Natural killer cell (primary cell): ENCODE data around the gene CRIP1. TPM values are rescaled to one million over a fixed set of nuclear protein-coding genes. Genes with fewer than 3 reads are reported as not detected.

ENCODE experiments used
- ATAC-seq, 3 donors: fragments of 150-1000 bp in 2 of 3; fragments of 200-7000 bp in 1 of 3; cut with Tn5 transposase; 1 replicate in 1 of 3; 2 replicates in 2 of 3; pipeline ENCODE4 v1.10.0; 2021; ENCODE audit warnings: mild to moderate bottlenecking in 2 of 3, moderate library complexity in 2 of 3
- DNase-seq, 2 donors: peaks; one replicate each; pipeline versions ENCODE4 v3.0.0 to v3.0.0-alpha.2; 2013 to 2021; ENCODE audit warnings: mixed read lengths in 1 of 2
- H3K27ac ChIP-seq: one replicate; pipeline ENCODE4 v1.5.1; 2013; ENCODE audit warnings: mild to moderate bottlenecking, low read length
- H3K27me3 ChIP-seq: one replicate; pipeline ENCODE4 v1.6.1; 2013; ENCODE audit warnings: low read length; ENCODE audit not compliant: control insufficient read depth, insufficient read depth
- H3K36me3 ChIP-seq: one replicate; pipeline ENCODE4 v1.6.1; 2013; ENCODE audit warnings: low read length; ENCODE audit not compliant: control insufficient read depth, insufficient read depth
- H3K4me1 ChIP-seq: one replicate; pipeline ENCODE4 v1.6.1; 2013; ENCODE audit warnings: low read length; ENCODE audit not compliant: control insufficient read depth, insufficient read depth
- H3K4me3 ChIP-seq: one replicate; pipeline ENCODE4 v1.5.1; 2013; ENCODE audit warnings: low read length
- H3K9me3 ChIP-seq: one replicate; pipeline ENCODE4 v1.6.1; 2013; ENCODE audit warnings: low read length; ENCODE audit not compliant: control insufficient read depth, insufficient read depth
- H3K27ac Mint-ChIP-seq, 2 donors: one replicate each; pipeline ENCODE4 v1.8.0; 2022; ENCODE audit warnings: mild to moderate bottlenecking in 2 of 2, mixed read lengths in 2 of 2, moderate library complexity in 1 of 2
- H3K27me3 Mint-ChIP-seq, 2 donors: one replicate each; pipeline ENCODE4 v1.8.0; 2022; ENCODE audit warnings: low read depth in 2 of 2, mixed read lengths in 2 of 2
- H3K36me3 Mint-ChIP-seq: one replicate; pipeline ENCODE4 v1.8.0; 2022; ENCODE audit warnings: mixed read lengths
- H3K4me1 Mint-ChIP-seq, 2 donors: one replicate each; pipeline ENCODE4 v1.8.0; 2022; ENCODE audit warnings: mixed read lengths in 2 of 2
- H3K4me3 Mint-ChIP-seq: one replicate; pipeline ENCODE4 v1.8.0; 2022; ENCODE audit warnings: mild to moderate bottlenecking, moderate library complexity, mixed read lengths
- H3K9me3 Mint-ChIP-seq, 2 donors: one replicate each; pipeline ENCODE4 v1.8.0; 2022; ENCODE audit warnings: mixed read lengths in 2 of 2
- CTCF ChIP-seq: fragments of 200-600 bp; IDR thresholded peaks from one replicate; pipeline ENCODE4 v1.8.0; 2022; ENCODE audit warnings: antibody characterized with exemption
- WGBS: methylation state at CpG from one replicate; pipeline ENCODE4 v1.1.7; 2013; ENCODE audit warnings: missing lambda C conversion rate; ENCODE audit not compliant: insufficient coverage; 5-methylcytosine and 5-hydroxymethylcytosine counted together
- intact Hi-C: fragments of 100-400 bp; cut with micrococcal nuclease; formaldehyde crosslinking; loops from one replicate; pipeline ENCODE4 v1.14.2; 2022
- total RNA-seq, 4 donors: library from RNA; stranded (reverse); fragments of 120-200 nt in 1 of 4; gene quantifications; one replicate each; pipeline versions ENCODE4 v1.2.3 to v1.2.4, GENCODE V29; 2013 to 2022

The CRIP1 gene
- total RNA-seq, 3 donors from 2014 or later (not counting 1 experiment from before 2014, with no cell fraction given), result 276 to 334 (median 290) TPM

- intact Hi-C loops, result no loop called here
- H3K4me3 Mint-ChIP-seq, result no peak overlapping the region
- H3K9me3 Mint-ChIP-seq, result no peaks in the 10 kb centered on the region
- no peak overlapping the region for H3K27ac Mint-ChIP-seq
- Histone ChIP-seq H3K4me1 (peaks cover 6% of the 10 kb centered on the region), H3K27me3 (peaks cover 2% of the 10 kb centered on the region), H3K9me3 (no peaks in the 10 kb centered on the region), H3K36me3 (peaks cover 15% of the 10 kb centered on the region), H3K4me3 (no peak overlapping the region), H3K27ac (no peak overlapping the region)
- peaks cover 0 to 3% of the 10 kb centered on the region in 2 donors for H3K27me3 Mint-ChIP-seq
- no peak for DNase-seq
- peaks cover 0 to 5% of the 10 kb centered on the region in 2 donors for H3K4me1 Mint-ChIP-seq
- no peak for ATAC-seq
- no peaks in the 10 kb centered on the region for H3K36me3 Mint-ChIP-seq
- TF ChIP-seq CTCF, result no peak
- 96% methylated on average over 19 of the region's 19 CpGs for WGBS
Observed at GRCh38 chr14:105468621-105469241, 18.0 kb upstream of the CRIP1 start.

GRCh38 chr14:105469456-105470349, 17.0 kb upstream of the CRIP1 start:
- Histone ChIP-seq H3K36me3 (peaks cover 11% of the 10 kb centered on the region), H3K4me1 (peaks cover 9% of the 10 kb centered on the region), H3K9me3 (no peaks in the 10 kb centered on the region), H3K4me3 (no peak overlapping the region), H3K27me3 (peaks cover 4% of the 10 kb centered on the region), H3K27ac (no peak overlapping the region)
- H3K4me3 Mint-ChIP-seq, result no peak overlapping the region
- H3K4me1 Mint-ChIP-seq, result peaks cover 0 to 8% of the 10 kb centered on the region in 2 donors
- DNase-seq (no peak), ATAC-seq (no peak)
- no peak overlapping the region for H3K27ac Mint-ChIP-seq
- no peaks in the 10 kb centered on the region for H3K9me3 Mint-ChIP-seq
- no peak for TF ChIP-seq CTCF
- peaks cover 0 to 6% of the 10 kb centered on the region in 2 donors for H3K27me3 Mint-ChIP-seq
- intact Hi-C loops, result no loop called here
- 86% methylated on average over 54 of the region's 54 CpGs for WGBS
- no peaks in the 10 kb centered on the region for H3K36me3 Mint-ChIP-seq

- Mint-ChIP-seq H3K4me3 (no peak overlapping the region), H3K27me3 (peaks cover 0 to 6% of the 10 kb centered on the region in 2 donors), H3K36me3 (no peaks in the 10 kb centered on the region), H3K9me3 (no peaks in the 10 kb centered on the region), H3K4me1 (peaks cover 0 to 8% of the 10 kb centered on the region in 2 donors), H3K27ac (no peak overlapping the region)
- no peak overlapping the region for H3K4me3 ChIP-seq
- H3K36me3 ChIP-seq, result peaks cover 3% of the 10 kb centered on the region
- WGBS, result 79% methylated on average over 32 of the region's 34 CpGs
- intact Hi-C loops, result no loop called here
- no peak for TF ChIP-seq CTCF
- DNase-seq (no peak), ATAC-seq (no peak)
- peaks cover 17% of the 10 kb centered on the region for H3K4me1 ChIP-seq
- H3K9me3 ChIP-seq, result no peaks in the 10 kb centered on the region
- peaks cover 9% of the 10 kb centered on the region for H3K27me3 ChIP-seq
- H3K27ac ChIP-seq, result no peak overlapping the region
Observed at GRCh38 chr14:105470350-105471296, 16.1 kb upstream of the CRIP1 start.
